PC-3 (cell line): Measurements from ENCODE around the gene PTDSS2. TPM values are rescaled to one million over a fixed set of nuclear protein-coding genes. Genes with fewer than 3 reads are reported as not detected.

Experiments used
- ATAC-seq: fragments of 200-7000 bp; cut with Tn5 transposase; 2 replicates; pipeline ENCODE4 v1.9.1; 2020; ENCODE audit warnings: mild to moderate bottlenecking, moderate library complexity
- BruUV-seq: library from RNA; stranded (reverse); fragments of 400-500 nt; replicated peaks from 2 replicates; lab custom pipeline; 2021; lab: Mats Ljungman, UMichigan
- CTCF ChIA-PET: fragments of 300-600 bp; sonication (Branson Sonifier 250); formaldehyde crosslinking; loops from one replicate; lab custom pipeline; 2022; ENCODE audit warnings: antibody characterized with exemption; lab: Charles Lee
- POLR2A ChIA-PET: fragments of 300-600 bp; sonication (Branson Sonifier 250); formaldehyde crosslinking; loops from one replicate; lab custom pipeline; 2022; ENCODE audit warnings: antibody characterized with exemption; ENCODE audit not compliant: unreplicated experiment; lab: Charles Lee
- DNase-seq: peaks from one replicate; pipeline ENCODE4 v3.0.0-alpha.2; 2015
- H2AFZ ChIP-seq: fragments of 300-600 bp; sonication (generic); 2 replicates; pipeline ENCODE4 v1.6.0; 2016; ENCODE audit warnings: antibody characterized with exemption, low read length
- H3F3A ChIP-seq: fragments of 300-600 bp; sonication (generic); one replicate; pipeline ENCODE4 v1.6.0; 2017; ENCODE audit warnings: antibody characterized with exemption, low read length, control low read depth, mild to moderate bottlenecking; ENCODE audit not compliant: unreplicated experiment
- H3K27ac ChIP-seq: fragments of 300-600 bp; sonication (generic); 2 replicates; pipeline ENCODE4 v1.5.1; 2016; ENCODE audit warnings: mild to moderate bottlenecking, low read length
- H3K27me3 ChIP-seq: fragments of 300-600 bp; sonication (generic); 2 replicates; pipeline ENCODE4 v1.6.1; 2016; ENCODE audit warnings: low read length, mixed read lengths
- H3K36me3 ChIP-seq: fragments of 300-600 bp; sonication (generic); 2 replicates; pipeline ENCODE4 v1.6.1; 2016; ENCODE audit warnings: low read depth, mixed run types, low read length, mixed read lengths
- H3K4me1 ChIP-seq: fragments of 300-600 bp; sonication (generic); 2 replicates; pipeline ENCODE4 v1.5.1; 2016; ENCODE audit warnings: low read length; ENCODE audit not compliant: insufficient read depth
- H3K4me2 ChIP-seq: fragments of 300-600 bp; sonication (generic); 2 replicates; pipeline ENCODE4 v1.6.0; 2016; ENCODE audit warnings: low read length
- H3K4me3 ChIP-seq: fragments of 300-600 bp; sonication (generic); 2 replicates; pipeline ENCODE4 v1.5.1; 2016; ENCODE audit warnings: mild to moderate bottlenecking, low read length, mixed read lengths
- H3K79me2 ChIP-seq: fragments of 300-600 bp; sonication (generic); 2 replicates; pipeline ENCODE4 v1.6.1; 2017; ENCODE audit warnings: low read length, mixed read lengths
- H3K9ac ChIP-seq: fragments of 300-600 bp; sonication (generic); 2 replicates; pipeline ENCODE4 v1.6.0; 2016; ENCODE audit warnings: mild to moderate bottlenecking, low read length
- H3K9me2 ChIP-seq: fragments of 300-600 bp; sonication (generic); replicated peaks from 2 replicates; pipeline ENCODE4 v1.6.1; 2016; ENCODE audit warnings: mixed run types, low read length, mixed read lengths
- H3K9me3 ChIP-seq: fragments of 300-600 bp; sonication (generic); 2 replicates; pipeline ENCODE4 v1.6.1; 2016; ENCODE audit warnings: low read length, mixed read lengths
- H4K20me1 ChIP-seq: fragments of 300-600 bp; sonication (generic); 2 replicates; pipeline ENCODE4 v1.6.1; 2016; ENCODE audit warnings: low read length, mixed read lengths
- CTCF ChIP-seq: fragments of 300-600 bp; sonication (generic); conservative IDR thresholded peaks from 2 replicates; pipeline ENCODE4 v1.5.1; 2017; ENCODE audit warnings: antibody characterized with exemption, low read depth, mild to moderate bottlenecking, low read length
- EZH2 ChIP-seq: fragments of 300-600 bp; sonication (generic); IDR thresholded peaks from one replicate; pipeline ENCODE4 v1.6.1; 2017; ENCODE audit warnings: antibody characterized with exemption, mild to moderate bottlenecking, low read length; ENCODE audit not compliant: unreplicated experiment
- EZH2phosphoT487 ChIP-seq: fragments of 300-600 bp; sonication (generic); IDR thresholded peaks from 2 replicates; pipeline ENCODE4 v1.6.1; 2018; ENCODE audit warnings: mild to moderate bottlenecking, antibody characterized with exemption, low read length, borderline replicate concordance
- intact Hi-C: fragments of 100-400 bp; cut with micrococcal nuclease; formaldehyde crosslinking; loops from 2 replicates; pipeline ENCODE4 v1.9.0; 2023
- total RNA-seq: library from RNA; depleted of rRNA; stranded (reverse); fragments of >200 nt; gene quantifications from 2 replicates; pipeline ENCODE4 v1.2.3, GENCODE V29; 2014

PTDSS2 gene
- total RNA-seq, 1 experiment from 2014 or later, result 53.0 TPM

GRCh38 chr11:408154-409007 is 41.7 kb upstream of the PTDSS2 start:
- ATAC-seq (no peak), DNase-seq (no peak)
- intact Hi-C loops, result no loop called here
- no peak overlapping the region for H2AFZ ChIP-seq
- H3K27me3 ChIP-seq, result no peaks in the 10 kb centered on the region
- H3F3A ChIP-seq, result no peaks in the 10 kb centered on the region
- H3K9ac ChIP-seq, result no peak overlapping the region
- H4K20me1 ChIP-seq, result no peaks in the 10 kb centered on the region
- no peaks in the 10 kb centered on the region for H3K9me3 ChIP-seq
- H3K36me3 ChIP-seq, result peaks cover 9% of the 10 kb centered on the region
- no peak overlapping the region for H3K4me3 ChIP-seq
- peaks cover 7% of the 10 kb centered on the region; the same call in 1 of the 2 replicates for H3K4me1 ChIP-seq
- TF ChIP-seq CTCF (no peak), EZH2 (no peak), EZH2phosphoT487 (no peak)
- no peaks in the 10 kb centered on the region for H3K9me2 ChIP-seq
- peaks cover 4% of the 10 kb centered on the region; the same call in 1 of the 2 replicates for H3K79me2 ChIP-seq
- CTCF ChIA-PET, result no interaction called here
- no TSS peak for BruUV-seq
- H3K4me2 ChIP-seq, result no peak overlapping the region
- H3K27ac ChIP-seq, result no peak overlapping the region
- POLR2A ChIA-PET, result no interaction called here

GRCh38 chr11:409008-409599 is 41.0 kb upstream of the PTDSS2 start:
- ChIA-PET POLR2A (no interaction called here), CTCF (no interaction called here)
- Histone ChIP-seq H3K9me2 (no peaks in the 10 kb centered on the region), H3K4me3 (no peak overlapping the region), H3K27me3 (no peaks in the 10 kb centered on the region), H3K79me2 (peaks cover 4% of the 10 kb centered on the region; the same call in 1 of the 2 replicates), H4K20me1 (no peaks in the 10 kb centered on the region), H3K9ac (no peak overlapping the region), H3K4me1 (peaks cover 7% of the 10 kb centered on the region; the same call in 1 of the 2 replicates), H3F3A (no peaks in the 10 kb centered on the region), H3K9me3 (no peaks in the 10 kb centered on the region), H3K27ac (no peak overlapping the region), H3K36me3 (peaks cover 2% of the 10 kb centered on the region), H2AFZ (no peak overlapping the region), H3K4me2 (no peak overlapping the region)
- ATAC-seq, result no peak
- no TSS peak for BruUV-seq
- TF ChIP-seq CTCF, result no peak
- TF ChIP-seq EZH2, result no peak
- no peak for TF ChIP-seq EZH2phosphoT487
- intact Hi-C loops, result no loop called here
- DNase-seq, result no peak
